CD4-positive, alpha-beta T cell treated with Interleukin-6 for 4 hours (primary cell): ENCODE results near the gene MED13L.
A peak's percentile ranks its signal among the peaks of the same experiment; 100 is the strongest.

Source experiments
- DNase-seq: peaks from one replicate; pipeline ENCODE4 v3.0.0-alpha.2; 2020; ENCODE audit warnings: mixed read lengths

MED13L gene

GRCh38 chr12:116179384-116179783, 98.1 kb downstream of the MED13L start:
- no peak for DNase-seq

- DNase-seq = no peak
Measured at GRCh38 chr12:116177017-116177416, 100.5 kb downstream of the MED13L start.

DNA sequence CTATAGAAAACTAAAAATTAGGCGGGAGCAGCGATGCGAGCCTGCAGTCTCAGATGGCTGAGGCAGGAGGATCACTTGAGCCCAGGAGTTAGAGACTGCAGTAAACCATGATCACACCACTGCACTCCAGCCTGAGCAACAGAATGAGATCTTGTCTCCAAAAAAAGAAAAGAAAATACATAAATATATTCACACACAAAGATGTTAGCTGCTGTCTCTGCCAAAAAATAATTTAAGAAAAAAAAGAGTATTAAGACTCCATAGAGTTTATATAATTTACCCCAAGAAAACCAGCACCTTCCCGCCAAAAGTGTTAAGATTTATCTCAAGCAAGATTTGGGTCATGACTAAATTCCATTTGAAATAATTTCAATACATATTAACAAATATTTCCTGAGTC, 102.6 kb downstream of the MED13L start:
- DNase-seq = no peak

GRCh38 chr12:116174006-116174405, 103.5 kb downstream of the MED13L start:
- DNase-seq = no peak

- DNase-seq = peak; percentile 42
Measured at GRCh38 chr12:116172224-116172849, 105.2 kb downstream of the MED13L start.

DNA sequence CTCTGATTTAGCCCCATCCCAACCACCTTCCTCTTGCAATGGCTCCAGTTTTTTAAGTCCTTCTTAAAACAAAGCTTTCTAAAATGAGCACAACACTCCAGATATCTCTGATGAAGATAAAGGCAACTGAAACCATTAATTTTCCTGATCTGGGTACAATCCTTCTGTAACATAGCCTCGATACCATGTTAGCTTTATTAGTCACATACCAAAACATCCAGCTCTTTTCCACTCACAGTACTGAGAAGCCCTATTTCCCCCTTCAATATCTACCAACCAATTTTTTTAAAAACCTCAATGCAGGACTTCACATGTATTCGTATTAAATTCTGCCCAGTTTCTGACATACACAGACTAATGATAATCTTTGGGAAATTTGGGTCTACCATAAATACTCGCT, 105.9 kb downstream of the MED13L start:
- DNase-seq = no peak

DNA sequence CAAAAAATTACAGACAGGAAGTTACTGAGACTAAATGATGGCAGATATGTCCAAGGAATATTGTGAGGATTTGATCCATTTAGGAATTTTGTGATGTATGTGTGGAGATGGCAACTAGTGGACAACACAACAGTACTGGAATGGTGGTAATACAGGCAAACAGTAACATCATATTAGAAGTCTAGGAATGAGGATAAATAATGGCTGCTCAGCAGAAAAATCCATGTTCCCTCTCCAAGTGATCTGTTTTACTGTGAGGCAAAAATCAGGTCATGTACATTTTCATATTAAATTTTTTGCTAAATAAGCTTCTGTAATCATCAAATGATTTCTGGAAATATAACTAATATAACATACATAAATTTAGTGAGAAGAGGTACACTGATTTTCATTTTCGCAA, 108.4 kb downstream of the MED13L start:
- DNase-seq = no peak

DNA sequence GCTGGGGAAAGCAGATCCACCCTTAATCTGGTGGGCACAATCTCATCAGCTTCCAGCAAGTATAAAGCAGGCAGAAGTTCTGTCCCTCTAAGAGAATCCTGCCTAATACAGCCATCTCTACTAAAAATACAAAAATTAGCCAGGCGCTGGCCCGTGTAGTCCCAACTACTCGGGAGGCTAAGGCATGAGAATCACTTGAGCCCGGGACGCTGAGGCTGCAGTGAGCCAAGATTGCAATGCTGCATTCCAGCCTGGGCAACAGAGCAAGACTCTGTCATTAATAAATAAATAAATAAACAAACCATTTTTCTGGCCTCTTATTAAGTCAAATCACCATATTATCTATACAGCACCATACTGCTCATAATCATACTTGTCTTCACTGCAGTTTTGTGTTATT, 111.2 kb downstream of the MED13L start:
- DNase-seq = no peak

DNA sequence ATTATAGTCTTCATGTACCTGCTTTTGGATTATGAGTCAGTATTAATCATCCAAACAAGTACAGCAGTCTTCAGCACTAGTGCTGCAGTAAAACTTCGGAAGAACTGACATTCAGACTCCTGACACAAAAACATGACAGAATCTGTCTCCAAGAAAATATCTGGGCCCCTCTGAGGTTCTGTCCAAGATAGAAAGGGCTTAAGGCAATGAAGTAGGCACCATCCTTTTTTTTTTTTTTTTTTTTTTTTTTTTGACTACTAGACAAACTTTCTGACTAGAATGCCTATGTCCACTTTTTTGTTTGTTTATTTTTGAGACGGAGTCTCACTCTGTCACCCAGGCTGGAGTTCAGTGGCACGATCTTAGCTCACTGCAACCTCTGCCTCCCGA, 112.5 kb downstream of the MED13L start:
- DNase-seq = no peak

GRCh38 chr12:116164250-116165035, 113.0 kb downstream of the MED13L start:
- no peak for DNase-seq

GRCh38 chr12:116162071-116162470, 115.4 kb downstream of the MED13L start:
- no peak for DNase-seq

- no peak for DNase-seq
Measured at GRCh38 chr12:116161588-116161987, 115.9 kb downstream of the MED13L start.

GRCh38 chr12:116160883-116161458, 116.5 kb downstream of the MED13L start:
- no peak for DNase-seq

DNA sequence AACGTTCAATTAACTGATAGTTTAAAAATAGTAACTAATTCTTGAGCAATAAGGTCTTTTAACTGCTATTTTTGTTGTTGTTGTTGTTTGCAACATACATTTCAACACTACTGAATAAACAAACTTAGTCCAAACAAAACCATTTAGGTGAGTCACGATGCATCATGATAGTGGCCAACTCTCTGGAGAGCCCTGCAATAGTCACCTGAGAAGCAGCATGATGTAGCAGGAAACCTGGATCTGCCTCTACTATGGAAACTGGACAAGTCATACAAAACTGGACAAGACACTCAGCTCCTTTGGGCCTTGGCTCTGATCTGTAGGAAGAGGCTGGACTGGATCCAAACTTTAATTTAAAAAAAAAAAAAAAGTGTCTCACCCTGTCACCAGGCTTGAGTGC, 117.3 kb downstream of the MED13L start:
- no peak for DNase-seq

DNA sequence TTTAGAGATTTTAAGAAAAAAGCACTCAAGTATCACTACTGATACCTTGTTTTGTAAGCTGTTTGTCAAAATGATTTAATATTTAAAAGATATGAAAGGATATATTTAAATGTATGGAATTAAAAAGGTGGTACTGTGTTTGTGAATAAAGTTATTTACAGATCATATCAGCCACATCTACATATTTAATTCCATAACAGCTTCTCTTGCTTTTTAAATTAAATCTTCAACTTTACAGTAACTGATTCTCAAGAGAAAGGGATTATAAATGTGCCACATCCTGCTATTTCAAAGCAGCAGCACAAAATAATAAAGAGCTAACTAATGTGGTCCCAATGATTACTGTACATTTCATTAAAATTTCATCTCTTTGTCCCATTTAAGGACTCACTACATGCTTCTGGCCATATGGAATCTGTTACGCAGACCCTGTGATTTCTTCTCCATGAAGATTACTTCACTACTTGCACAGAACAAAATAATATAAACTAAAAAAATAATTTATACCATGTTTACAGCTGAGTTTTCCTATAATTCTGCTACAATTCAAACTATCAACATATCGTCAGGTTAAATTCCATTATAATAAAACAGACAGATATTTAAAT, 117.8 kb downstream of the MED13L start:
- DNase-seq = no peak

GRCh38 chr12:116159175-116159574, 118.3 kb downstream of the MED13L start:
- no peak for DNase-seq

- no peak for DNase-seq
Measured at GRCh38 chr12:116157845-116158267, 119.6 kb downstream of the MED13L start.

GRCh38 chr12:116156614-116157013, 120.9 kb downstream of the MED13L start:
- no peak for DNase-seq

DNA sequence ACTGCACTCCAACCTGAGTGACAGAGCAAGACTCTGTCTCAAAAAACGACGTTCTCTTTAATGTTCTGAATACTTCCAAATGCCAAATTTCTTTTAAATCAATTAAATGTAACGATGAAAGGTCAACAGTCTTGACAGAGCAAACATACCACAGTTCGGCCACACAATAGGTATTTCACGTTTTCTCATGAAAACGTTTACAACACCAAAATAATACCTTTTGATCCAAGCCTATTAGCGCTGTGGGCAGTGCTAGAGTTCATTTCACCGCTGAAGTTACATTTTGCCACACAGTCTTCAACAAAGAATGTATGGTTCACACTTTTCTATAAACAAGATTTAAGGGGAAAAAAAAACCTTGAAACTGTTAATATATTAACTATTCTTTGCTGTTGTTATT, 122.1 kb downstream of the MED13L start:
- DNase-seq = no peak

DNA sequence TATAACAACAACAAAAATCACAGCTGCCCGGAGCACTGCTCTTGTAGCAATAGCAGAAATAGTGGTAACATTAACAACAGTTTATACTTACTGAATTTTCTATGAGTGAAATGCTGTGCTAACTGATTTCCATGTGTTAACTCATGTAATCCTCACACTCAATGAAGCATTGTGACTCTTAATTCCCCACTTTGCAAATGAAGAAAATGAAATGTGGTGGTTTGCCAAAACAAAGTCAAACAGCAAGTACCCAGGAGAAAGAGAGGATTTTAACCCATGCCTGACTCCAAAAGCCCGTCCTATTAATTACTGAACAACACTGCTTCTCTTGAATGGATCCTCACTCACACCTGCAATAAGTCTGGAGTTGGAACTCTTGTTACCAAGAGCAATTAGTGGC, 123.5 kb downstream of the MED13L start:
- no peak for DNase-seq

GRCh38 chr12:116153113-116153512, 124.4 kb downstream of the MED13L start:
- DNase-seq = no peak

GRCh38 chr12:116152268-116152667, 125.2 kb downstream of the MED13L start:
- DNase-seq = no peak

- DNase-seq = no peak
Measured at GRCh38 chr12:116150452-116150851, 127.0 kb downstream of the MED13L start.

GRCh38 chr12:116150001-116150400, 127.5 kb downstream of the MED13L start:
- DNase-seq = no peak
